Cortex of kidney (tissue), 1 donor: ENCODE data around the gene HAUS1.

ENCODE experiments used
- DNase-seq: peaks from one replicate; lab custom pipeline; 2025; lab: John Stamatoyannopoulos, UW

Gene HAUS1, protein sequence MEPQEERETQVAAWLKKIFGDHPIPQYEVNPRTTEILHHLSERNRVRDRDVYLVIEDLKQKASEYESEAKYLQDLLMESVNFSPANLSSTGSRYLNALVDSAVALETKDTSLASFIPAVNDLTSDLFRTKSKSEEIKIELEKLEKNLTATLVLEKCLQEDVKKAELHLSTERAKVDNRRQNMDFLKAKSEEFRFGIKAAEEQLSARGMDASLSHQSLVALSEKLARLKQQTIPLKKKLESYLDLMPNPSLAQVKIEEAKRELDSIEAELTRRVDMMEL

DNA sequence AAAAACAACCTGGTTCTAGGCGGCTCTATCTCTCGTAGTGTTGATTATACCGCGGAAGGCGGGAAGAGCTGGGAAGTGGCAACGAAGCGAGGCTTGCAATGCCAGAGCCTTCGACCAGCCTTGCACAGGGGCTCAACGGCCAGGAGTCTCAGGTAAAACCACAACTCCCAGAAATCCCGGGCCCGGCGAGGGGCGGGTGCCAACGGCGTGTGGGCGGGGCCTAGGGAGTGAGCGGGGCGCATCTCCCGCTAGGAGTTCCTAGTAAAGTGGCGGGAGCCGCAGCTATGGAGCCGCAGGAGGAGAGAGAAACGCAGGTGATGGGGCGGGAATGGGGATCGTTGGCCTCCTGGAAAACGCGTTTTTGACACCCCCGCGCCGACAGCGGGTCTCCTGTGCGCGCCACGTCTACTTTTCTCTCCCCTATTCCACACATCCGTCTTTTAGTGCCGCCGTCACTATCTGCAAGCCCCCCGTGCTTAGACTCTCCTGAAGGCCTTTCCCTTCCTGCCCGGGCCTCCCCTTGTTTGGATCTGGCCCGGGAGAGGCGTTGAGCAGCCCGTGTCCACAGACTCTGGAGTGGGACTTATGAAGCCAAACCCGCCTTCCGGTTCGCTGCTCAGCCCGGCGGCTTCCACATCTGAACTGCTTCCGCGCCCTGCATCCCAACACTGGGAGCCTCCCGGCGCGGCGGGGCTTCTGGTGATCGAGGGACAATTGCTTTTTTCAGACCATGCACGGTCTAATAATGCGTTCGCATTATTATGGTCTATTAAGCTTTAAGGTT is at the start of gene HAUS1:
HAUS1 (plus strand) TSS at position 258 of the 784 bp plus-strand sequence; CDS start at position 285, 27 bp downstream.
- DNase-seq, result peak; percentile 14

DNA sequence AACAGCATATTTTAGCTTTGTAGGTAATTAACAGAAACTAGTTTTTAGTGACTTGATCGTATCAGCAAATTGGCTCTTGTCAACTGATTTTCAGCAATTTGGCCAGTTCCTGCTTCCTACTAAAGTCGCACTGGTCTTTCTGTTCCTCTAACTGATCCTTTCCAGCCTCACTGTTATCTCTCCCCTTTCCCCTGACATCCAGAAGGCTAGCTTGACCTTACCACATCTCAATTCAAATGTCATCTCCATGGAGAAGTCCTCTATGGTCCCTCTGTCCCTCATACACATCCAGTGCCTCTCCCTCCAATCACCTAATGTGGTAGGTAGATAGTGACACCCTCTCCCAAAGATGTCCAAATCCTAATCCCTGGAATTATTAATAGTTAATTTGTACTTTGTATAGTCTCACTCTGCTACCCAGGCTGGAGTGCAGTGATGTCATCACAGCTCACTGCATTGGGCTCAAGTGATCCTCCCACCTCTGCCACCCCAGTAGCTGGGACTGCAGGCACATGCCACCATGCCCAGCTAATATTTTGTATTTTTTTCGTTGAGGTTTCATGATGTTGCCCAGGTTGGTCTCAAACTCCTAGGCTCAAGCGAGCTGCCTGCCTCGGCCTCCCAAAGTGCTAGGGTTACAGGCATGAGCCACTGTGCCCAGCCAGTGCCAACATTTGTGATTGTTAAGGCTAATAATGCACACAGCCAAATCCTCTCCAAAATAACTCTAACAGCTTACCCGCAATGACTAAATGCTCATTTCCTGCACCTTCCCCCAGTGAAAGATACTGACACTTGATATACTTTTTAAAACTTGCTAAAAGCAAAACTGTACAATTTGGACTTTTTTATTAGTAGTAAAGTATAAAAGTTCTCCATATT is 49.0 kb upstream of the HAUS1 start:
- DNase-seq, result no peak

DNA sequence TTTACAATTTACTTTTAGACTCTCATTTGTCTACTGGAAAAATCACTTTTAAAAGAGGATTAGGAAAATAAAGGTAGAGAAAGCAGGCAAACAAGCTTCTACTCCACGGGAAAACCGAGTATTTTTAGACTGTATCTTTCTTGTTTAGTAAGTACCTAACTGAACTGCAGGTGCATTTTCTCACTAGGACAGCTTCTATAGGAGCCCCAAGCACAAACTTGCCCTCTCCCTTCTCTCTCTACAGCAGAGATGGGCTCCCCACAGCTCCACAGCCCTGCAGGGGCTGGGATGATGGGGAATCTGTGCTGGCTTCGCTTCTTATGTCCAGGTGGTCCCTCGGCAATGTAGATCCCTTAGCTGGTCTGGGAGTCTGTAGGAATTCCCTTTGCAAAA is 48.4 kb upstream of the HAUS1 start:
- no peak for DNase-seq

DNA sequence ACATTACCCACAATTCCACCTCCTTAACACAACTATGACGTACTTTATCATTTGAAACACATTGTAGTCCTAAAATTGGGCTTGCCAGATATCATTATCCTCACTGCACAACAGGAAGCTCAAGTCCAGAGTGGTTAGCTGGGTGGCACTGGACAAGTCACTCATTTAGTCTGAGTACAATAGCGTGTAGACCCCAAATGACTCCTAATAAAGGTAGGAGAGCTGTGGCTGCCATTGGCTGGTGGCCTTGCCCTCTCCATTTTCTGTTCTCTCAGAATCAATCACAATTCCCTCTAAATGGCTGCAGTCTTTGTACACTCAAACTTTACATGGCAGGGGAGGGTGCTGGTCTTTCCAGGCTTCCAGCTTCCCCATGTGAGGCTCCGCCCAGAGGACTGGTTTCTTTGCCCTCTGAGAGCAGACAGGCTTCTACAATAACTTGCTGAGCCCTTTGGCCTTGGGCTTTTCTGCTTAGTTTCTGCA is 43.8 kb upstream of the HAUS1 start:
- DNase-seq, result no peak

DNA sequence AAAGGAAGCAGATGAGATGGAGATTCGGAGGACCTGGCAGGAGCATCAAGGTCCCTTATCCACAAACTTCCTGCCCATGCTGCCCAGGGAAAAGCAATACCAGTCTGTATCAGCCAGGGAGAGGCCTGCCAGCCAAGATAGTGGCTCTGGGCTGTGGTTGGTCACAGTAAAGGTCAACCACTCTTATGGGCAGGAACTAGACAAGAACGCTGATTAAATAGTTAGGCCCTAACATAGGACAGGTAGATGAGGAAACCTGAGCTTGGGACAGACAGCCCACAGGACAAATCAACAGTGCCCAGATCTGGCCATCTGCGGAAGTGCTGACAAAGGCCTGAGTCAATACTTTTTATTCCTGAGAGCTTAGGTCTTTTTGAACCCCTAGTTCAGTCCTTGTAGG is 42.8 kb upstream of the HAUS1 start:
- DNase-seq, result no peak

DNA sequence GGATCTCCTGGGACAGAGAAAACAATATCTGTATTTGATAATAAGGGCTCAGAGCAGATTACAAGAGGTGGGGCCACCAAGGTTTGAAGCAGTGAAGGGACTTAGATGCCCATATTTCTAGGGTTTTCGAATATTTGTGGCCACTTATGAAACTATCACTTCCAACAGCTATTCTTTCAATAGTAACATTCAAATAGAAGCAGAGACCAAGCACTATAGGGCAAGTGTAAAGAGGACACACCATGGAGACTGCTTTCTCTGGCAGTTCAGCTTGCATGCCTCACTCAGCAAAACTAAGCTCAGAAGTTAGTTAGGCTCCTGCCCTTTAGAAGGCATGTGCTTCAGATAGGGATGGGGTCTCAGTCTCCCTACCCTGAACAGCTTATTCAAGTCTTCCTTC is 42.4 kb upstream of the HAUS1 start:
- no peak for DNase-seq

DNA sequence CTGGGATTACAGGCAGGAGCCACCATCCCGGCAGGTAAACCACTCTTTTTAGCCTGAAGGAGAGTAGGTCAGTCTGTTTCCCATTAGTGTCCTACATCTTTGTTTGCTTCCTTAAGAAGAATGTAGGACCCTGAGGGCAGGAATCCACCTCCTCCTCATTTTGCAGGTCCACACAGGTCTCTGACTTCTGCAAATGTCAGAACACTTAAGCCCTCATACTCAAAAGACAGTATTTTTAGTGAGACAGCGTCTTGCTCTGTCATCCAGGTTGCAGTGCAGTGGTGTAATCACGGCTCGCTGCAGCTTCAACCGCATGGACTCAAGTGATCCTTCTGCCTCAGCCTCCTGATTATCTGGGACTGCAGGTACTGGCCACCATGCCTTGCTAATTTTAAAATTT is 41.4 kb upstream of the HAUS1 start:
- DNase-seq, result no peak

DNA sequence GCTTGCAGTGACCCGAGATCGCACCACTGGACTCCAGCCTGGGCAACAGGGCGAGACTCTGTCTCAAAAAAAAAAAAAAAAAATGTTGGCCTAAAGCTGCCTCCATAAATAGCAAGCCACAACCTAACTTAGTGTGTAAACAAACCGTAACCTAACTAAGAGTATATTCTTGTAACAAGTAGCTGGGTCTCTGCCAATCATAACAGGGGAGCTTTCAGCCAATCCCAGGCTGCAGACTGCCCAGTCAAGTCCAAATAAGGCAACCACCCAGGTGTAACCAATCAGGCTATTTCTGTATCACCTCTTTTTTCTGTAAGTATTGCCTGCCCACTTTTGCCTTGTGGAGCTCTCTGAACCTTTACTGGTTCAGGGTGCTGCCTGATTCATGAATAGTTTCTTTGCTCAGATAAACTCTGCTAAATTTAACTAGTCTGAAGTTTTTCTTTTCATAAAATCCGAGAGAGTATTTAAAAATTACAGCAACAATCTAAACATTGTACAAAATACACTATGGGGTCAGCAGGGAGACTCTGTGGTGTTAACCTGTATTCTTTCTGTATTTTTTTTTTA is 36.7 kb upstream of the HAUS1 start:
- DNase-seq, result no peak

DNA sequence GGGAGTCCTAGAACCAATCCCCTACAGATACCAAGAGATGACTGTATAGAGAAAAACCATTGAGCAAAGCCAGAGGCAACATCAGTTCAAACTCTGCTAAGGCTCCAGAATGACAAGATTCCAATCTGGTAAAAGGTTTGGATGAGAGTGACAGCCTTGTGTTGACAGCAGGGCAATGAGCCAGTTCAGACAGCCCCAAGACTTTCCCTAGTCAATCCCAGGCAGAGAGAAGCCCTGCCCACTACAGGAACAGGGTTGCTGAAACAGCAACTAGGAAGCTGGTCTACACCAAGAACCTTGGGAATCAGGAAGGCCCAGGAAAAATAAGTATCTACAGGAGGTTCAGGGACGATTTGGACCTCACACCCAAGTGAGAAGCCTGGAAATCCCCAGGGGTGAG is 35.4 kb upstream of the HAUS1 start:
- DNase-seq, result no peak

DNA sequence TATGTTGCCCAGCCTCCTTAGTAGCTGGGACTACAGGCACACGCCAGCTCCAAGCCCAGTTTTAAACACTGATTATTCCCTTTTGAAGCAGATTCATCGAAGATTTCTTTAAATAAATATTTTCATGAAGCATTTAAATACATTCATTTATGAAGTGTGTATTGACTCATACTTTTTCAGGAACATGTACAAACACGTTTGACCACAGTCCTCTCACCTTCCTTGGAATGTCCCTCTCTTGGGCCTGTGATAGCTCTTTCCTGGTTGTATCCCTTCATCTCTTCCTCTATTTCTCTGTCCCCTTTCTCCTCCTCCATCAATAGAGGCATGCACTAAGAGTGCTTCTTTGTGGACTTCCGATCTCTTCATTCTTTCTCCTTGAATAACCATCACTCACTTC is 34.7 kb upstream of the HAUS1 start:
- no peak for DNase-seq

DNA sequence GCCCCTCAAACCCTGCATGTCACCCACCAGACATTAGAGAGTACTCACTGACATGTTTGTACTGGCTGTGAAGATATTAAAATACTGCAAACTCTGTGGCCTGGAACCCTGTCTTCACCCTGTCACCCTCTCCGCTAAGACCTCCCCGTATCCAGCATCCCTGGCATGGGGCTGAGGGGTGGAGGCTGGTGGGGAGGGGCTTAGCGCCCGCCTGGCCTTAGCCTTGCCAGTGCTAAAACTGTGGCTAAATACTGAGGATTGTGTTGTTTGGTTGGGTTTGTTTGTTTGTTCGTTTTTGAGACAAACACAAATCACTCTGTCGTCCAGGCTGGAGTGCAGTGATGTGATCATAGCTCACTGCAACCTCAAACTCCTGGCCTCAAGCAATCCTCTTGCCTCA is 34.0 kb upstream of the HAUS1 start:
- DNase-seq, result no peak

DNA sequence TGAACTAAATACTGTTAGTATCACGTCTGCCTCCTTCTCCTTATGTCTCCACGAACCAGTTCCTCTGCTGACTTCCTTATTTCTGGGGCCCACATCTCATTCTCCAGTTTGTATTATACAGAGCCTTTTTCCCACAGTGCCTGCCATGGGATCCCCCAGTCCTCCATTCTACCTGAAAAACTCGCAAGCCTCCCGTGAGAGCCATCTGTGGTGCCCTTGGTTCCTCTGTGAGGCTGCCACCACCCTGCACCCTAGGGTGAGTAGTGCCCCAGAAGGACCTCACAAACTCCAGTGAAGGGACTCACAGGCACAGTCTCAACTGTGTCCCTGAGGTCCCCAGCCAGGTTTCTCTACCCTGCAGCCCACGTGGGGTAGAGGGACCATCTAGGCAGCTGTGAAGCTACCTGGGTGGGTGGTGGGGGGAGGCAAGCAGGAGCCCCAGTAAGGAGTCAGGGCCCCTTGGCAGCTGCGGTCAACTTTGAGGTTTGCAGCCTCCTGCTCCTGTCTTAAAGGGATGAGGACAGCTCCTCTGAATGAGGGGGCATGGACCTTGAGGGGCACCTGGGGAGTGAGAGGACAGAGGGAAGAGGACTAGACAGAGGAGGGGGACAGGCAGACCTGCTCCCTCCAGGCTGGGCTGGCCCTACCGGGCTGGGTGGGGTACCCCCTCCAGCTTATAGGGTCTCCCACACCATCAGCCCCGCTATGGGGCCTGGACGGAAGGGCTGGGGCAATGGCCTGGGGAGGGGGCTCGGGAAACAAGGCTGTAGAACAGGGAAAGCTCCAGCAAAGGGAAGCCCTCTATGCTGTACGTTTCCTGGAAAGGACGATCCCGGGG is 33.2 kb upstream of the HAUS1 start:
- no peak for DNase-seq

DNA sequence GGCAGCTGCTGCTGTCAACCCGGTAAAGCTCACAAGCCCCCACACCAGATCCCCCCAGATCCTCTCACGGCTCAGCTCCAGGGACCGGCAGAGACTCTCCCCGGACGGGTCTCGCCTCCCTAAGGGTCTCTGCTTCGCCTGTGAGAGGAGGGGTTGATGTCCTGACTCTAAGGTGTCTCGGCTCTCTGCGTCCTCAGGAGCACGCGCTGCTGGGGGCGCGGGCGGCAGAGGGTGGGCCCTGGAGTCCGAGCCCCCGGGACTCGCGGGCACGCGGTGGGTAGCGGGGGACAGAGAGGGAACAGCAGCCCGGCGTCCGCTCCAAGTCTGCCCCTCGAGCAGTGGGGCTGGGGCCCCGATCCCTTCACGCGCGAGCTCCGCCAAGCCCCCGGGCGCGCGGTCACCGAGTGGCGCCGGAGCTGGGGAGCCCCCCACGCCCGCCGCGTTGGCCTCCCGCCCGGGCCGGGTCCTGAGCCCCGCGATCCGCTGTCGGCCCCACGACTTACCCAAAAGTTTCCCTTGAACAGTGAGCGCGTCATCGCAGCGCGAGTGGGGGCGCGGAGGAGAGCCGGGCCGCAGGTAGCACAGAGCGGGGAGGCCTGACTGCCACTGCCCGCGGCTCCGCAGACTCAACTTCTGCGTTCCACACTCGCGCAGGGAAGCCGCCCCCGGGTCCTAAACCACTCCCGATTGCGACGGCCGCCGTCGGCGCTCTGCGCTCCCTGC is 32.4 kb upstream of the HAUS1 start, which contains the start of gene PSTPIP2:
PSTPIP2 (minus strand) TSS at position 608 of the 723 bp plus-strand sequence; CDS start at position 536, 72 bp downstream.
- peak; percentile 5 for DNase-seq

DNA sequence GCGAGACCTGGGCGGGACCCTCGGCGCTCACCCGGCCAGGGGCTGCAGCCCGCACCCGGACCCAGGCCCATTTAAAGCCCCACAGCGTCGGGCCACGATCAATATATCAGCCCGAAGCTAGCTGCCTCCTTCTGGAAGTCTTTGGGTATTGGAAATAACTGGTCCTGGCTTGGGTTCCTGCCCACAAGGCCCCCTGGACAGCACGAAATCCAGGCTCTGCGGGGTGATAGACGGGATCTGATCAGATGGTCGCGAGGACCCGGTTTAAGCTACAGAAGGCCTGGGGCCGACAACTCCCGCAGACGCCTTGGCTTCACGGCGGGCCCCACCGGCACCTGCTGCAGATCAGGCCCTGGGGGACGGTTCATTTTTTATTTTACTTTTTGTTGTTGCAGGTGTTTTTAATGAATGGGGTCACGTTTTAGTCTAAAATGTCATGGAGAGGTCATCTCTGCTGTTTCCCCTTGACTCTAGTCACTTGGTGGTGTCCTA is 31.8 kb upstream of the HAUS1 start:
- DNase-seq, result no peak

DNA sequence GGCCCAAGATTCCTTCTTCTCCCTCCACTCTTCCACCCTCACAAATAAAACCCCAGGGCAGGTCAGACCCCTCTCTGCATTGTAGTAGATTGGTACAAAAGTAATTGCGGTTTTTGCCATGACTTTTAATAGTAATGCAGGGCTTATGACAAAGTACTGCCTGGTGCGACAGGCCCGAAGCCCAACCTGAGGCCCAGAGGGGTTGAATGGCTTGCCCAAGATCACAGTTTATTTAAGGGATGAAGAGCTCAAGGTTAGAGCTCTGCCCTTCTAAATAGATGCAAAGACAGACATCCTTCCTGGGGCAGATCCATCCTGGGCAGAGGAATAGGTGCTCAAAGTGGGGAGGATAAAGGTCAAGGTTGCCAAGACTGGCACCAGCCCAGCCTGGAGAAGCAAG is 31.2 kb upstream of the HAUS1 start:
- DNase-seq, result no peak

DNA sequence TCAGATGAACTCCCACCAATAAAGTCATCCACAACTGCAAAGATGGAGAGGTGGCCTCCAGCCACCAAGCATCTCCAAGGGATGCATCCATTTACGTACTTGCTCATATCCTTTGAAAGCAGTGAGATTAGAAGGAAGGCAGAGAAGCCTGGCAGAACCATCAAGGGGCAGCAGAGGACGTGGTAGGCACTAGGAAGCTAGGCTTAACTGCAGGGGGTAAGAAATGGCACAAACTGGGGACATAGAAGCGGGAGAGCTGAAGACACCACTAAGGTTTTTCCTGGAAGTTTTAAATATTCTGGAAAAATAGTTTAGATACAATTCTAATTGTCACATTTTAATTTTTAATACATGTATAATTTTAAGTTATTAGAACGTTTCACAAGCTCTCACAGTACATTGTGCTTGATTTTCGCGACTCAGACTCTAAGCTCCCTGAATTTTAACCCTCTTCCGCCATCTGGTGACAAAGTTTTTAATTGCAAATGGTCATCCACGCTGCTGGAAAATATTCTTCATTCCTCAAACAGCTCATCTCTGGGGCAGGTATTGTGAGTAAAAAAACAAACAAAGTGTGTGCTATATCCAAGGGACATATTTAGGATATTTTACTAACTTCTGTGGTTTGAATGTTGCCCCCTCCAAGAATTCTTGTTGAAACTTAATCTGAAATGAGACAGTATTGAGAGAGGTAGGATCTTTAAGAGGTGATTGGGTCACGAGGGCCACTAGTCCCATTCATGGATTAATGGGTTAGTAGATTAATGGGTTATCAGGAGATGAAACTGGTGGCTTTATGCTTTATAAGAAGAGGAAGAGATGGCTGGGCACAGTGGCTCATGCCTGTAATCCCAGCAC is 30.5 kb upstream of the HAUS1 start:
- no peak for DNase-seq

DNA sequence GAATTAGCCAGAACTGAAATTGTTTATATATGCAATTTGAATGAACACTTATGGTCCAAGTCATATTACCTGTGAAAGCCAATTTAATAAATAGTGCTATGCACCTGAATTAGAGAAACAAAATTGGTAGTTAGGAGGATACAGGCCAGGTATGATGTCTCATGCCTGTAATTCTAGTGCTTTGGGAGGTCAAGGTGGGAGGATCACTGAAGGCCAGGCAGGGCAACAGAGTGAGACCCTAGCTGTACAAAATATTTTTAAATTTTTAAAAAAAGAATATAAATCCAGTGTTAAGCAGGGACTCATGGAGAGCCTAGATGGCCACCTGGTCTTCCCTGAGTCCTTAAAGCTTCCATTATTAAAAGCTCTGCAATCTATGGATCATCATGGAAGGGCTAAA is 24.8 kb upstream of the HAUS1 start:
- no peak for DNase-seq

DNA sequence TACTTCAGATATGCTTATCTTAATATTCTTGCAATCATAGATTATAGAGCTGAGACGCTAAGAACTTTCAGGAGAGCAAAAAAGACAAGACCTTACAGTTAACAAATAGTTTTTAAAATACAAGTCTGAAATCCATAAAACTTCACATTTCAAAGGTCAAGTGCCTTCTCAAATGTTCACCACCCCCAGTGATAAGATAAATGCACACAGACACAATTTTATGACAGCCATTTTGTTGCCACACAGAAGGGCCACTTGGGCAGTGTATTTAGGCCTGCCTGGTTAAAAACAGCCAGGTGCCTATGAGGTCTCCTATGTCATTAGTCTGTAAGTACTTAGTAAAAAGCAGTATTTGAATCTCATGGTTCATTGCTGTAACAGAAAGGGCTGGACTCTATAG is 24.0 kb upstream of the HAUS1 start:
- DNase-seq, result no peak

DNA sequence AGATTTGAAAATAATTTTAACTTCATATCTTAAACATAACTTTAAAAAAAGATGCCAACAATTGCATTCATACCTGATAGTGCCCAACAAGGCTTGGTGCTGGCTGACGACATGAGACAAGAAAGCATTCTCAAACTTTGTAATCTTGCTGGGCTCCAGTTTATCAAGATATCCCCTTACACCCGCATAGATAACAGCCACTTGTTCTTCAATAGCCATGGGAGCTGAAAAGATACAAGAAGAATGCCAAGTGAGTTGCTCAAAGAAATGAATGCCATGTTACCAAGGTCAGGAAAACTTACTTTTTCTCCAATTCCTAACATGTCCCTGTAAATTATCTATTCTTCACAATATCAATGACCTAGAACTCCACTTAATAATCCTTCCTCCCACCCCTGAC is 19.8 kb upstream of the HAUS1 start:
- no peak for DNase-seq
